Kidney epithelial cell (primary cell): Measurements from ENCODE around the gene HLA-A. TPM values are rescaled to one million over a fixed set of nuclear protein-coding genes. Genes with fewer than 3 reads are reported as not detected.
A peak's percentile ranks its signal among the peaks of the same experiment; 100 is the strongest.
"Not testable (repeated sequence)": the region's sequence is repeated elsewhere in the genome, so short reads cannot be mapped to it uniquely, and the experiment has no call there.

Source experiments
- DNase-seq: peaks from one replicate; pipeline ENCODE4 v3.0.0-alpha.2; 2010; ENCODE audit warnings: low read depth
- H3K27me3 ChIP-seq: 2 replicates; pipeline ENCODE4 v1.6.0; 2011; ENCODE audit warnings: low read length; ENCODE audit not compliant: control insufficient read depth, insufficient read depth
- H3K36me3 ChIP-seq: 2 replicates; pipeline ENCODE4 v1.5.1; 2011; ENCODE audit warnings: low read length; ENCODE audit not compliant: control insufficient read depth, insufficient read depth
- H3K4me3 ChIP-seq: 2 replicates; pipeline ENCODE4 v1.5.1; 2011; ENCODE audit warnings: low read depth, mild to moderate bottlenecking, control low read depth, low read length
- CTCF ChIP-seq: IDR thresholded peaks from 2 replicates; pipeline ENCODE4 v1.5.1; 2011; ENCODE audit warnings: mild to moderate bottlenecking, moderate library complexity, low read length, control low read depth, inconsistent platforms; ENCODE audit not compliant: insufficient read depth, poor library complexity, severe bottlenecking
- total RNA-seq: library from RNA; depleted of rRNA; stranded (reverse); fragments of >200 nt; gene quantifications from 2 replicates; pipeline ENCODE4 v1.2.3, GENCODE V29; 2015

The HLA-A gene
- total RNA-seq, 1 donor from 2014 or later, result 832 TPM

GRCh38 chr6:29974901-29975560 is 32.7 kb downstream of the HLA-A start:
- no peaks in the 10 kb centered on the region for H3K36me3 ChIP-seq
- TF ChIP-seq CTCF, result no peak
- H3K27me3 ChIP-seq, result peaks cover 8% of the 10 kb centered on the region
- no peak for DNase-seq
- no peak overlapping the region for H3K4me3 ChIP-seq

- Histone ChIP-seq H3K27me3 (peaks cover 8% of the 10 kb centered on the region), H3K4me3 (no peak overlapping the region), H3K36me3 (no peaks in the 10 kb centered on the region)
- DNase-seq, result no peak
- no peak for TF ChIP-seq CTCF
These were observed 33.2 kb downstream of the HLA-A start for GRCh38 chr6:29975561-29975907.

- no peaks in the 10 kb centered on the region for H3K36me3 ChIP-seq
- no peak for TF ChIP-seq CTCF
- DNase-seq, result no peak
- peaks cover 8% of the 10 kb centered on the region for H3K27me3 ChIP-seq
- peak overlapping the region; percentile 48 for H3K4me3 ChIP-seq
These were observed 33.9 kb downstream of the HLA-A start for GRCh38 chr6:29976253-29976587.

GRCh38 chr6:29976588-29977424 is 34.5 kb downstream of the HLA-A start:
- TF ChIP-seq CTCF, result peak; percentile 39
- DNase-seq, result no peak
- H3K4me3 ChIP-seq, result peak overlapping the region; percentile 48
- H3K36me3 ChIP-seq, result no peaks in the 10 kb centered on the region
- H3K27me3 ChIP-seq, result peaks cover 8% of the 10 kb centered on the region

- no peak for TF ChIP-seq CTCF
- H3K27me3 ChIP-seq, result peaks cover 8% of the 10 kb centered on the region
These were observed 35.0 kb downstream of the HLA-A start for GRCh38 chr6:29977425-29977727.

GRCh38 chr6:29980013-29980412 is 37.7 kb downstream of the HLA-A start:
- DNase-seq, H3K27me3 ChIP-seq, H3K36me3 ChIP-seq, H3K4me3 ChIP-seq: not testable (repeated sequence)

More at GRCh38 chr6:29977425-29977727, 35.0 kb downstream of the HLA-A start:
- DNase-seq, result no peak
- H3K36me3 ChIP-seq, result no peaks in the 10 kb centered on the region
- peak overlapping the region; percentile 48 for H3K4me3 ChIP-seq
